HPDE6-E6E7 (cell line): ENCODE measurements around the gene ARHGAP15.

Source experiments
- DNase-seq: peaks from one replicate; pipeline ENCODE4 v3.0.0; 2011; ENCODE audit warnings: missing footprints; ENCODE audit errors: extremely low spot score

ARHGAP15 gene

GRCh38 chr2:143169105-143169504, 39.9 kb downstream of the ARHGAP15 start:
- DNase-seq: no peak

GRCh38 chr2:143171817-143172216, 42.6 kb downstream of the ARHGAP15 start:
- DNase-seq: no peak

GRCh38 chr2:143175438-143175837, 46.2 kb downstream of the ARHGAP15 start:
- no peak for DNase-seq

GRCh38 chr2:143176606-143177005, 47.4 kb downstream of the ARHGAP15 start:
- DNase-seq: no peak

GRCh38 chr2:143177096-143177786, 48.0 kb downstream of the ARHGAP15 start:
- no peak for DNase-seq

- no peak for DNase-seq
These were observed 52.3 kb downstream of the ARHGAP15 start for GRCh38 chr2:143181494-143181893.

- DNase-seq: no peak
These were observed 53.4 kb downstream of the ARHGAP15 start for GRCh38 chr2:143182649-143183048.

- DNase-seq: no peak
These were observed 54.7 kb downstream of the ARHGAP15 start for GRCh38 chr2:143183804-143184463.

- DNase-seq: no peak
These were observed 57.7 kb downstream of the ARHGAP15 start for GRCh38 chr2:143186876-143187275.

- DNase-seq: no peak
These were observed 61.2 kb downstream of the ARHGAP15 start for GRCh38 chr2:143190431-143190830.

- DNase-seq: no peak
These were observed 62.9 kb downstream of the ARHGAP15 start for GRCh38 chr2:143192106-143192505.

- no peak for DNase-seq
These were observed 63.5 kb downstream of the ARHGAP15 start for GRCh38 chr2:143192716-143193115.

GRCh38 chr2:143193121-143193520, 63.9 kb downstream of the ARHGAP15 start:
- DNase-seq: no peak

GRCh38 chr2:143195511-143195910, 66.3 kb downstream of the ARHGAP15 start:
- DNase-seq: no peak

GRCh38 chr2:143204062-143204461, 74.8 kb downstream of the ARHGAP15 start:
- DNase-seq: no peak

- peak; percentile 13 for DNase-seq
These were observed 76.0 kb downstream of the ARHGAP15 start for GRCh38 chr2:143205106-143205764.

- DNase-seq: no peak
These were observed 80.6 kb downstream of the ARHGAP15 start for GRCh38 chr2:143209570-143210445.

- no peak for DNase-seq
These were observed 81.2 kb downstream of the ARHGAP15 start for GRCh38 chr2:143210446-143210819.

- no peak for DNase-seq
These were observed 88.4 kb downstream of the ARHGAP15 start for GRCh38 chr2:143217512-143218115.

GRCh38 chr2:143218621-143219020, 89.4 kb downstream of the ARHGAP15 start:
- no peak for DNase-seq

- DNase-seq: no peak
These were observed 90.0 kb downstream of the ARHGAP15 start for GRCh38 chr2:143219266-143219665.

- DNase-seq: no peak
These were observed 94.3 kb downstream of the ARHGAP15 start for GRCh38 chr2:143223556-143223955.
